ENCODE measurements around the gene ZCCHC7. TPM values are rescaled to one million over a fixed set of nuclear protein-coding genes. Genes with fewer than 3 reads are reported as not detected.

Gene ZCCHC7
- total and polyA plus RNA-seq, 10 of the 15 experiments (the other 5 are each of a cell fraction or from before 2014, with no cell fraction given): 42.9 to 178 (median 53.3) TPM

GRCh38 chr9:37302277-37302676, 181.9 kb downstream of the ZCCHC7 start (continued):
- TF ChIP-seq ZNF384 (IDR thresholded peaks at IDR 0.05; ENCODE audit: borderline replicate concordance, low read depth, low read length): no peak
- peak; percentile 95 for TF ChIP-seq ATF2 (IDR thresholded peaks at IDR 0.05; ENCODE audit: low read length)
- TF ChIP-seq HDGF (IDR thresholded peaks at IDR 0.05): no peak
- no peak for TF ChIP-seq ZNF207 (IDR thresholded peaks at IDR 0.05; ENCODE audit: borderline replicate concordance)
- TF ChIP-seq PML (IDR thresholded peaks at IDR 0.05; ENCODE audit: low read length): 0 out of 2 replicates have a peak, but pooled peaks have one; percentile 30
- peak; percentile 83 for TF ChIP-seq IKZF1 (conservative IDR thresholded peaks at IDR 0.05)
- TF ChIP-seq ZBTB11 (CRISPR knock-in tag; IDR thresholded peaks at IDR 0.05): no peak
- 0 out of 2 replicates have a peak, but pooled peaks have one; percentile 12 for TF ChIP-seq ZNF24 (IDR thresholded peaks at IDR 0.05)
- TF ChIP-seq ATF7 (IDR thresholded peaks at IDR 0.05; ENCODE audit: low read depth): peak; percentile 85
- TF ChIP-seq SREBF1 (IDR thresholded peaks at IDR 0.05; ENCODE audit: low read length): no peak
- peak; percentile 43; the same call in 1 of the 2 replicates for TF ChIP-seq SPI1 (IDR thresholded peaks at IDR 0.05; ENCODE audit: borderline replicate concordance, insufficient read depth, low read depth, low read length)
- TF ChIP-seq TBL1XR1 (IDR thresholded peaks at IDR 0.05; ENCODE audit: low read depth, low read length): peak; percentile 96
- 0 out of 2 replicates have a peak, but pooled peaks have one; percentile 21 for TF ChIP-seq IRF4 (IDR thresholded peaks at IDR 0.05; ENCODE audit: low read depth, low read length)
- TF ChIP-seq, protein P1, sequence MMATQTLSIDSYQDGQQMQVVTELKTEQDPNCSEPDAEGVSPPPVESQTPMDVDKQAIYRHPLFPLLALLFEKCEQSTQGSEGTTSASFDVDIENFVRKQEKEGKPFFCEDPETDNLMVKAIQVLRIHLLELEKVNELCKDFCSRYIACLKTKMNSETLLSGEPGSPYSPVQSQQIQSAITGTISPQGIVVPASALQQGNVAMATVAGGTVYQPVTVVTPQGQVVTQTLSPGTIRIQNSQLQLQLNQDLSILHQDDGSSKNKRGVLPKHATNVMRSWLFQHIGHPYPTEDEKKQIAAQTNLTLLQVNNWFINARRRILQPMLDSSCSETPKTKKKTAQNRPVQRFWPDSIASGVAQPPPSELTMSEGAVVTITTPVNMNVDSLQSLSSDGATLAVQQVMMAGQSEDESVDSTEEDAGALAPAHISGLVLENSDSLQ (IDR thresholded peaks at IDR 0.05): no peak
- TF ChIP-seq STAT1 (conservative IDR thresholded peaks at IDR 0.05): no peak
- peak in 1 of 2 experiments; percentile 95; a peak in 2 of 4 replicates for TF ChIP-seq ETV6 (conservative IDR thresholded peaks at IDR 0.05 in 1 of 2, IDR thresholded peaks at IDR 0.05 in 1 of 2; ENCODE audit: borderline replicate concordance in 1 of 2, low read depth in 1 of 2)
- peak; percentile 36 for TF ChIP-seq SP1 (IDR thresholded peaks at IDR 0.05; ENCODE audit: low read depth, low read length)
- 0 out of 2 replicates have a peak, but pooled peaks have one; percentile 18 for TF ChIP-seq EZH2 (IDR thresholded peaks at IDR 0.05; ENCODE audit: borderline replicate concordance, control insufficient read depth, low read depth, low read length)
- TF ChIP-seq, protein P2, sequence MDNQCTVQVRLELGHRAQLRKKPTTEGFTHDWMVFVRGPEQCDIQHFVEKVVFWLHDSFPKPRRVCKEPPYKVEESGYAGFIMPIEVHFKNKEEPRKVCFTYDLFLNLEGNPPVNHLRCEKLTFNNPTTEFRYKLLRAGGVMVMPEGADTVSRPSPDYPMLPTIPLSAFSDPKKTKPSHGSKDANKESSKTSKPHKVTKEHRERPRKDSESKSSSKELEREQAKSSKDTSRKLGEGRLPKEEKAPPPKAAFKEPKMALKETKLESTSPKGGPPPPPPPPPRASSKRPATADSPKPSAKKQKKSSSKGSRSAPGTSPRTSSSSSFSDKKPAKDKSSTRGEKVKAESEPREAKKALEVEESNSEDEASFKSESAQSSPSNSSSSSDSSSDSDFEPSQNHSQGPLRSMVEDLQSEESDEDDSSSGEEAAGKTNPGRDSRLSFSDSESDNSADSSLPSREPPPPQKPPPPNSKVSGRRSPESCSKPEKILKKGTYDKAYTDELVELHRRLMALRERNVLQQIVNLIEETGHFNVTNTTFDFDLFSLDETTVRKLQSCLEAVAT (IDR thresholded peaks at IDR 0.05): peak; percentile 69
- TF ChIP-seq RFX5 (IDR thresholded peaks at IDR 0.05; ENCODE audit: low read depth, low read length): no peak
- peak; percentile 48 to 72; a peak in 2 of 4 replicates for TF ChIP-seq BHLHE40 (IDR thresholded peaks at IDR 0.05; ENCODE audit: borderline replicate concordance in 1 of 2, low read depth in 2 of 2, low read length in 1 of 2)
- peak; percentile 57; the same call in 1 of the 2 replicates for TF ChIP-seq BMI1 (IDR thresholded peaks at IDR 0.05; ENCODE audit: borderline replicate concordance)
- TF ChIP-seq NFIC (IDR thresholded peaks at IDR 0.05; ENCODE audit: low read depth, low read length): peak; percentile 96
- no peak for TF ChIP-seq NBN (IDR thresholded peaks at IDR 0.05)
- TF ChIP-seq CBFB (IDR thresholded peaks at IDR 0.05; ENCODE audit: low read depth): peak; percentile 67; the same call in 1 of the 2 replicates

All from GM12878 (cell line).